ENCODE measurements around the gene SEMA6B. TPM values are rescaled to one million over a fixed set of nuclear protein-coding genes. Genes with fewer than 3 reads are reported as not detected.
A peak's percentile ranks its signal among the peaks of the same experiment; 100 is the strongest.
"Not testable (repeated sequence)": the region's sequence is repeated elsewhere in the genome, so short reads cannot be mapped to it uniquely, and the experiment has no call there.

The SEMA6B gene
- total RNA-seq, 2 donors from 2014 or later, result 15.0 to 24.8 TPM

DNA sequence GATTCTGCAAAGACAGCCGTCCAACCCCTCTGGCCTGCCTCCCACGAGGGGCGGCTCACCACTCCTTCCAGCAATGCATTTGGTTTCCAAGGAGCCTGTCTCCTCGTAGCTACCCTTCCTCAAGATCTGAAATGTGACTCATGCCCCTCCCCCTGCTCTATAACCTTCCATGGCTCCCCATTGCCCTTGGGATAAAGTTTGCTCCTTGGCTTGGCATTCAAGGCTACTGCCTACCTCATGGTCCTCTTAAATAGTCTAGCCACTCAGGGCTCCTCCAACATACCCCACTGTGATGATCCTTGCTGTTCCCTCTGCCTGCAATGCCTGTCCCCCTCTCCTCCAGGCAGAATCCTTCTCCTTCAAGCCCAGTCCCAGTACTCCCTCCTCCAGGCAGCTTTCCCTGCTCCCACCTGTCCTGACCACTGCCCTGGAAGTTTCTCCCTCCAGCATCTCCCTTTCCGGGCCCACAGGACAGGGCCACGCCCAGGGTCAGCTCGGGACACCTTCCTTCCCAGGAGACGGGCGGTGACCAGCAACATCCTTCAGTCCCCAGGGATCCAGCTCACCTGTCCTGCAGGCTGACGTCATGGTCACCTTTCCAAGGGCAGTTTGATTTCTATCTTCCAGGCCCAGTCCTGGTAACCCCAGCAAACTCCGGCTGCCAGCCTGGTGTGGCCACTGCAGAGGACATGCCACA, 19.2 kb upstream of the SEMA6B start:
- DNase-seq (no peak), ATAC-seq (no peak)
- intact Hi-C loops (cut with DNase I), result loop anchor here (5.0 kb wide), 2 partner anchors 54 to 59 kb away; partner anchors contain the start of gene TNFAIP8L1 (in 1 of the 2)

DNA sequence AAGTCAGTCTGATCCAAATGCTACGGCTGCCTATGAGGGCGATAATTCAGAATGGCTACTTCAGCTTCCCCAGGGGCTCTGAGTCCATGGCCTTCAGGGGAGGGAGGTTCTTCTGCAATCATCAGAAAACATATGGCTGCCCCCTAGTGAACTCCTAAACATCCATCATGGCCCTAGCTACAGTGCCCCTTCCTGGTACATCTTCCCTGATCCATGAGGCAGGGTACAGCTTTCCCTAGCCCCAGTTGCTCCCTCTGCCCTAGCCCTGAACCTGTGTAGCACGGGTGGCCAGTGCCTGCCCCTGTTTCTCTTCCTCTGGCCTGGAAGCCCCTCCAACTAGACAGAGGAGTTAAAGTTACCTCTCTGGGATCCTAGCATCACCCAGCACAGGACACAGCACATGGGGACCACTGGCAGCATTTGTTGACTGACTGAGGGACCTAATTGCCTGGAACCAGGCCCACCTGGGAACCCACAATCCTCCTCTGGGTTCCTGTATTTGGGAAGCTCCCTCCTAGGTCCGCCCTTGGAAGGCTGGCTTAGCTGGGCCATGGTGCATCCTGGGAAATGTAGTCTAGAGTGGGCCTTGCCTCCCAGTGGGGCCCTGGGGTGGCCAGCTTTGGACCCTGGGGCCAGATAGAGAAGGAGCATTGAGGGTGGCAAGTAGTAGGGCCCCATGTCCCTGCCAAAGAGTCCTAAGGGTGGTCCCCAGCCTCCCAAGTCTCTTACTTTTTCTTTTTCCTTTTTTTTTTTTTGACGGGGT, 17.7 kb upstream of the SEMA6B start:
- ATAC-seq (no peak), DNase-seq (no peak)
- intact Hi-C loops (cut with DNase I), result loop anchor here (5.0 kb wide), 2 partner anchors 55 to 60 kb away; partner anchors contain the start of gene TNFAIP8L1 (in 1 of the 2)

- intact Hi-C loops (cut with DNase I), result loop anchor here (5.0 kb wide), 2 partner anchors 56 to 61 kb away; partner anchors contain the start of gene TNFAIP8L1 (in 1 of the 2)
- ATAC-seq (peak; percentile 28 to 48), DNase-seq (peak; percentile 71)
Measured at GRCh38 chr19:4576016-4576933, 16.8 kb upstream of the SEMA6B start.

DNA sequence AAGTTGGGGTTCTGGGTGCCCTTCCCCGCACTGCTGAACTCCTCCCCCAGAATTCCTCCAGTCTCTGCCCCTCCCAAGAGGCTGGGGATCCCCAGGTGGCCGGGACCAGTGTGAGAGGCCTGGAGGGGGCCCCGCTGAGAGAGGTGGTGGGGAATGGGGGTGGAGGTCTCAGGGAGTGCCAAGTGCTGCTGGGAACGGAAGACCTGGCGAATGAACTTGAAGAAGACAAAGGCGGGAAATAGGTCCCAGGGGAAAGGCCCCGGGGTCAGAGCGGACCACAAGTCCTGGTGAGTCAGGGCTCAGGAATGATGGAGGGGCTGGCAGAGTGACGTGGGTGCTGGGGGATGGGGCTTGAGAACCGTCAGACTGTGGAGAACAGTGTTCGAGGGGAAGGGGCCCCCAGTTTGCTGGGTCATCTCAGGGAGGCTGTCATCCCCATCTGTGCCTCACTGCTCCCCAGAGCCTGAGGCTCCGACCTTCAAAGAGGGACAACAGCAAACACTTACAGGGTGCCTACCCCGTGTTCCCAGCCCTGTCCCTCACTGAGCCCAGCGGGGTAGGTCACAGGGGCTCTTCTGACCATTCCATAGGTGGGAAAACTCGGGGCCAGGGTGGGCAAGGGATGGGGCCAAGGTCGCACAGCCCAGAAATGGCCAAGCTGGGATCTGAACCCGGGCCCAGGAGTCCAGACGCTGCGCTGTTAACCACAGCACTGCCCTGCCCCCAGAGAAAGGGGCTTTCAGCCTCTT, 16.0 kb upstream of the SEMA6B start:
- DNase-seq, result peak; percentile 86
- intact Hi-C loops (cut with DNase I), result loop anchor here (5.0 kb wide), 2 partner anchors 57 to 62 kb away; partner anchors contain the start of gene TNFAIP8L1 (in 1 of the 2)
- ATAC-seq, result peak; percentile 69 to 76

DNA sequence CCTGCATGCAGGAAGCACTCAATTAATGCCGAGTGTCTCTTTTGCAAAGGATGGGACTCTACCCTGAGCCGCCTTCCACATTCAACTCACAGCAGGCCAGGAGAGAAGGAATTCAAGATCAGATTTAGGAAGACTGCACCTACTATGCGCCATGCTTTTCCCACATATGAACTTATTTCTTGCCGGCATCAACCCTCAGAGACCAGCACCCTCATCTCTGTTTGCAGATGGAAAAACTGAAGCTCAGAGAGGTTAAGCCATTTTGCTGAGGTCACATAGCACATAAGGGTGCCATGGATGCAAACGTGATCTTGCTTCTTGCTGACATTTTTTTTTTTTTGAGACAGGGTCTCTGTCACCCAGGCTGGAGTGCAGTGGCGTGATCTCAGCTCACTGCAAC, 14.2 kb upstream of the SEMA6B start:
- ATAC-seq, result no peak
- intact Hi-C loops (cut with DNase I), result no loop called here
- DNase-seq, result no peak

GRCh38 chr19:4571305-4571917, 11.9 kb upstream of the SEMA6B start:
- DNase-seq, result no peak
- intact Hi-C loops (cut with DNase I), result no loop called here
- no peak for ATAC-seq

GRCh38 chr19:4570916-4571304, 11.4 kb upstream of the SEMA6B start:
- DNase-seq (no peak), ATAC-seq (no peak)
- intact Hi-C loops (cut with DNase I), result no loop called here

- DNase-seq (no peak), ATAC-seq (no peak)
- intact Hi-C loops (cut with DNase I), result no loop called here
Measured at GRCh38 chr19:4570402-4570801, 10.9 kb upstream of the SEMA6B start.

DNA sequence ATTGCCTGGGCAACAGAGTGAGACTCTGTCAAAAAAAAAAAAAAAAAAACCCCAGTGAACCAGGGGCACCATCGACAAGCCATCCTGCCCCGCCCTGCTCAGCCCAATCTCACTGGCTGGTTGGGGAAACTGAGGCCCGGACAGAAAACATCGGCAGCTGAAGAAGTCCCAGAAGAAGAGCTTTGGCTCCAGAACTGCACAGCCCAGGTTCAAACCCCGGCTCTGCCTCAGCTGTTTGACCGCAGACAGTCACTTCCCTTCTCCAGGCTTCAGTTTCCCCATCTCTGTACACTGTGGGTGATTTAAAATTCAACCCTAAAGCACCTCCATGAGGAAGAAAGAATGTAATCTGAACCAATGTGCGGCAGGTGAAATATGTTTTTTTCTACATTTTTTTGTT, 9.4 kb upstream of the SEMA6B start:
- ATAC-seq (no peak), DNase-seq (no peak)
- intact Hi-C loops (cut with DNase I), result no loop called here

DNA sequence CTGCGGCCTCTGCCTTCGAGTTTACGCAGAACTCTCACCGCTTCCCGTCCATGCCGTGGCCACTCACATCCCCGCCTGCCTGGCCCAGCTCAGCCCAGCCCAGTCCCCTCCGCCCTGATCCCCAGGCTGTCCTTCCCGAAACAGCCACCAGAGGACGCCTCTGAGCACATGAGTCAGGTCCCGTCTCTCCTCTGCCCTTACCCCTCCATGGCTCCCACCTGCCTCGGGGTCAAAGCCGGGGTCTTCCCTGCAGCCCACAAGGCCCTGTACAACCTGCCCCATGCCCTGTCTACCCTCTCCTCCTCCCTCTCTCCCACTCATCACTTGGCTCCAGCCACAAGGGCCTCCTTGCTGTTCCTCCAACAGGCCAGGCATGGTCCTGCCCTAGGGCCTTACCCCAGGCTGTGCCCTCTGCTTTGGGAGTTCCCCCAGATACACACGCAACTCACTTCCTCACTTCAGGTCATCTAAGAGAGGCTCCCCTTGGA, 8.1 kb upstream of the SEMA6B start:
- intact Hi-C loops (cut with DNase I), result no loop called here
- peak; percentile 67 to 74 for ATAC-seq
- DNase-seq, result peak; percentile 78

- DNase-seq (no peak), ATAC-seq (no peak)
- intact Hi-C loops (cut with DNase I), result no loop called here
Measured at GRCh38 chr19:4566402-4567051, 7.0 kb upstream of the SEMA6B start.

DNA sequence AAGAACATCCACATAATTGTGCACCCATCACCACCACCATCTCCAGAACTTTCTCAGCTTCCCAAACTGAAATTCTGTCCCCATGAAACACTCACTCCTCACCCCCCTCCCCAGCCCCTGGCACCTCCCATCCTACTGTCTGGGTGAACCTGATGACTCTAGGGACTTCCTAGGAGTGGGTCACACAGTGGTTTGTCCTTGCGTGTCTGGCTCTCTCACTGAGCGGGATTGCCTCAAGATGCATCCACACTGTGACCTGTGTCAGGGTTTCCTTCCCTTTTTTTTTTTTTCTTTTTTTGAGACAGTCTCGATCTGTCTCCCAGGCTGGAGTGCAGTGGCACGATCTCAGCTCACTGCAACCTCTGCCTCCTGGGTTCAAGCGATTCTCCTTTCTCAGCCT, 4.1 kb upstream of the SEMA6B start:
- peak in 1 of 2 donors; percentile 42 for ATAC-seq
- intact Hi-C loops (cut with DNase I); DNase-seq: not testable (repeated sequence)

DNA sequence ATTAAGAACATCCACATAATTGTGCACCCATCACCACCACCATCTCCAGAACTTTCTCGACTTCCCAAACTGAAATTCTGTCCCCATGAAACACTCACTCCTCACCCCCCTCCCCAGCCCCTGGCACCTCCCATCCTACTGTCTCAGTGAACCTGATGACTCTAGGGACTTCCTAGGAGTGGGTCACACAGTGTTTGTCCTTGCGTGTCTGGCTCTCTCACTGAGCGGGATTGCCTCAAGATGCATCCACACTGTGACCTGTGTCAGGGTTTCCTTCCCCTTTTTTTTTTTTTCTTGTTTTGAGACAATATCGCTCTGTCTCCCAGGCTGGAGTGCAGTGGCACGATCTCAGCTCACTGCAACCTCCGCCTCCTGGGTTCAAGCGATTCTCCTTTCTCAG, 2.6 kb upstream of the SEMA6B start:
- peak in 1 of 2 donors; percentile 58 for ATAC-seq
- intact Hi-C loops (cut with DNase I), result not testable (repeated sequence)

DNA sequence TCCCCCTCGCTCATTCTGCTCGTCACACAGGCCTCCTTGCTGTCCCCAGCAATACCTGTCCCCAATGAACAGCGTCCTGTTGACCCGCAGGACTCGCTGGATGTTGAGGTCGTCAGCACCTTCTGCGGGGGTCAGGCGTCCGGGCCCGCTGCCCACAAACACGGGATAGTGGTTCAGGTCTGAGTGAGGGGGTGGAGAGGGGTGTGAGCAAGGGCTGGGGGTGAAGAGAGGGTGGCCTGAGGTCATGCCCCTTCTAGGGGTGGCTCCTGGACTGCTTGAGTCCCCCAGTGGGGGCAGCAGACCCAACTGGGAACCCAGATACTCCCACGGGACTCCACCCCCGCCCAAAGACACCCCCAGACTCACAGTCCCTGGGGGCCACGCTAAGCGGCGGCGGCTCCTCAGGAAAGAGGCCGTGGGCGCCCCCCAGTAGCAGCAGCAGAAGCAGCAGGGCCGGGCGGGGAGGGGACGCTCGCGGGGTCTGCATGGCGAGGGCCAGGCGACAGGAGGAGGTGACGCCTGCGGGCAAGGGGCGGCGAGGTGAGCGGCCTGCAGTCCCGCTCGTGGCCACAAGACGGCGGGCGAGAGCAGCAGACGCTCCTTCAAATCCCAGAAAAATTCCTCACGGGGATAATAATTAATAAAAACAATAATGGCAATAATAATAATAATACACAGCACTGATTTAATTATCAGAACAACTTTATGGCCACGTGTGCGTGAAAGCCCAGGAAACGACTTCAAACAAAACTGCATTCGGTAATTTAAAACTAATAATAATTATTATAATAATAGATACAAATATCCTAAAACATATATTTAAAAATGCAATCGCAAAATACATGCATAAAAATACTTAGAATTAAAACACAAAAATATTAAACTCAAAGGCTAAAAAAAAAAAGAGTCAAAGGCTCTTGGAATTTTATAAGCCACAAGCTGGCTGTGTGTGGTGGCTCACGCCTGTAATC, 1.2 kb downstream of the SEMA6B start:
- DNase-seq (no peak), ATAC-seq (peak in 1 of 2 donors; percentile 7)
- intact Hi-C loops (cut with DNase I), result loop anchor here (2.0 to 5.0 kb wide), 2 partner anchors 74 to 79 kb away; no protein-coding TSS in a partner anchor

More for the DNA sequence above, 2.6 kb upstream of the SEMA6B start:
- not testable (repeated sequence) for DNase-seq

- ATAC-seq (peak in 1 of 2 donors; percentile 4), DNase-seq (no peak)
- intact Hi-C loops (cut with DNase I), result loop anchor here in 1 of 2 donors (5.0 kb wide), 1 partner anchor 75 kb away; no protein-coding TSS in a partner anchor
Measured at GRCh38 chr19:4557144-4557970, 2.1 kb downstream of the SEMA6B start.

Data from left cardiac atrium (tissue), 4 donors.